ENCODE measurements around the gene BEND3.
"Not testable (repeated sequence)": the region's sequence is repeated elsewhere in the genome, so short reads cannot be mapped to it uniquely, and the experiment has no call there.

The BEND3 gene

DNA sequence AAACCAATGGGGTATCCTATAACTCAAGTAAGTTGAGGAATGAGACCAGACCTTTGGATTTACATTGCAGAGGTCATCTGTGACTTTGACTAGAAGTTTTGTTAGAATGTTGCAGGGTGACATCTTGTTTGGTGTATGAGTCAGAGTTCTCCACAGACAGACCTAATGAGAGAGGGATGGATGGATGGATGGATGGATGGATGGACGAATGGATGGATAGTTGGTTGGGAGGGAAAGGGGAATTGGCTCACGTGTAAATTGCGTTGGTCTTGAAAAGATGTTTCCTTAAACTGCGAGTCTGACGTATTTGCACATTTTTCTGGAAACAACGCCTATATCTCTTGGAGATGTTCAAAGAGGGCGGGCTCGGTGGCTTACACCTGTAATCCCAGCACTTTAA is 88.3 kb downstream of the BEND3 start (continued):
- TF ChIP-seq, protein P1, sequence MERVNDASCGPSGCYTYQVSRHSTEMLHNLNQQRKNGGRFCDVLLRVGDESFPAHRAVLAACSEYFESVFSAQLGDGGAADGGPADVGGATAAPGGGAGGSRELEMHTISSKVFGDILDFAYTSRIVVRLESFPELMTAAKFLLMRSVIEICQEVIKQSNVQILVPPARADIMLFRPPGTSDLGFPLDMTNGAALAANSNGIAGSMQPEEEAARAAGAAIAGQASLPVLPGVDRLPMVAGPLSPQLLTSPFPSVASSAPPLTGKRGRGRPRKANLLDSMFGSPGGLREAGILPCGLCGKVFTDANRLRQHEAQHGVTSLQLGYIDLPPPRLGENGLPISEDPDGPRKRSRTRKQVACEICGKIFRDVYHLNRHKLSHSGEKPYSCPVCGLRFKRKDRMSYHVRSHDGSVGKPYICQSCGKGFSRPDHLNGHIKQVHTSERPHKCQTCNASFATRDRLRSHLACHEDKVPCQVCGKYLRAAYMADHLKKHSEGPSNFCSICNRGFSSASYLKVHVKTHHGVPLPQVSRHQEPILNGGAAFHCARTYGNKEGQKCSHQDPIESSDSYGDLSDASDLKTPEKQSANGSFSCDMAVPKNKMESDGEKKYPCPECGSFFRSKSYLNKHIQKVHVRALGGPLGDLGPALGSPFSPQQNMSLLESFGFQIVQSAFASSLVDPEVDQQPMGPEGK (CRISPR knock-in tag; IDR thresholded peaks at IDR 0.05; ENCODE audit: borderline replicate concordance), result no peak
- no peak for TF ChIP-seq ZFP30 (CRISPR knock-in tag; IDR thresholded peaks at IDR 0.05)

DNA sequence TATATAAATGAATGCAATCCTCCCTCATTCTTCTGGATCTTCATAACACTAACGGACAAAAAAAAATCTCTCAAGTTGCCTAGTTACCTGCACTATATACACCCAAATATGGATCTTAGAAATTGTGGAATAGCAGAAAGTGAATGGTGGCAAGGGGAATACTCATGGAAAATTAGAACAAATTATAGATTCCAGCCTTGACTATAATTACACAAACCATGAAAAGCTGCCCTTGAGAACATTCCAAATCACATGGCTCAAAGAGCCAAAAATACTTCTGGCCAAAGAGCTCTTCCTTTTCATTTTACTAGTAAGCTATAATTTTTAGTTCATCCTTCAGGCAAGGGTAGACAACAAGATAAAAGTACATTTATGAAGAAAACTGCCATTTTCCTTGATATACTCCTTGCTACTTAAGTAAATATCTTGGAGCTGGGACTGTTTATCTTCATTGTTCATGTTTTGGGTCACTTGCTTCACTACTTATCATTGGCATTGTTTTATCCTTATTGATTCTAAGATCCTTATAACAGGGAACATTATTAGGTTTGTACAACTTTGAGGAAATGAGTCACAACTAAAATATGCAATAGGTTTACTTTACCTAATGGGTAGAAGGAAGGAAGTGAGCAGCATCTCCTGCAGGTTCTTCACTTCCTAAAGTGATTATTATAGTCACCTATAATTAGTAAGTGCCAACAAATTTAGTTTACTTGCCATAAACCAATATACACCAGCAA is 93.7 kb downstream of the BEND3 start:
- ATAC-seq, result no peak
- TF ChIP-seq CSDC2 (CRISPR knock-in tag; IDR thresholded peaks at IDR 0.05) (no peak), ZNF565 (CRISPR knock-in tag; conservative IDR thresholded peaks at IDR 0.05; ENCODE audit: low read depth) (no peak), ZC3H10 (CRISPR knock-in tag; IDR thresholded peaks at IDR 0.05) (no peak), TOX (CRISPR knock-in tag; IDR thresholded peaks at IDR 0.05; ENCODE audit: borderline replicate concordance) (no peak), GLIS3 (CRISPR knock-in tag; IDR thresholded peaks at IDR 0.05) (no peak), ARNTL (CRISPR knock-in tag; IDR thresholded peaks at IDR 0.05; ENCODE audit: borderline replicate concordance, low read depth) (no peak)
- TF ChIP-seq, protein P1 (CRISPR knock-in tag; IDR thresholded peaks at IDR 0.05; ENCODE audit: borderline replicate concordance), result no peak
- TF ChIP-seq, protein P2, sequence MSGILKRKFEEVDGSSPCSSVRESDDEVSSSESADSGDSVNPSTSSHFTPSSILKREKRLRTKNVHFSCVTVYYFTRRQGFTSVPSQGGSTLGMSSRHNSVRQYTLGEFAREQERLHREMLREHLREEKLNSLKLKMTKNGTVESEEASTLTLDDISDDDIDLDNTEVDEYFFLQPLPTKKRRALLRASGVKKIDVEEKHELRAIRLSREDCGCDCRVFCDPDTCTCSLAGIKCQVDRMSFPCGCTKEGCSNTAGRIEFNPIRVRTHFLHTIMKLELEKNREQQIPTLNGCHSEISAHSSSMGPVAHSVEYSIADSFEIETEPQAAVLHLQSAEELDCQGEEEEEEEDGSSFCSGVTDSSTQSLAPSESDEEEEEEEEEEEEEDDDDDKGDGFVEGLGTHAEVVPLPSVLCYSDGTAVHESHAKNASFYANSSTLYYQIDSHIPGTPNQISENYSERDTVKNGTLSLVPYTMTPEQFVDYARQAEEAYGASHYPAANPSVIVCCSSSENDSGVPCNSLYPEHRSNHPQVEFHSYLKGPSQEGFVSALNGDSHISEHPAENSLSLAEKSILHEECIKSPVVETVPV (CRISPR knock-in tag; IDR thresholded peaks at IDR 0.05), result no peak
- TF ChIP-seq, protein P3, sequence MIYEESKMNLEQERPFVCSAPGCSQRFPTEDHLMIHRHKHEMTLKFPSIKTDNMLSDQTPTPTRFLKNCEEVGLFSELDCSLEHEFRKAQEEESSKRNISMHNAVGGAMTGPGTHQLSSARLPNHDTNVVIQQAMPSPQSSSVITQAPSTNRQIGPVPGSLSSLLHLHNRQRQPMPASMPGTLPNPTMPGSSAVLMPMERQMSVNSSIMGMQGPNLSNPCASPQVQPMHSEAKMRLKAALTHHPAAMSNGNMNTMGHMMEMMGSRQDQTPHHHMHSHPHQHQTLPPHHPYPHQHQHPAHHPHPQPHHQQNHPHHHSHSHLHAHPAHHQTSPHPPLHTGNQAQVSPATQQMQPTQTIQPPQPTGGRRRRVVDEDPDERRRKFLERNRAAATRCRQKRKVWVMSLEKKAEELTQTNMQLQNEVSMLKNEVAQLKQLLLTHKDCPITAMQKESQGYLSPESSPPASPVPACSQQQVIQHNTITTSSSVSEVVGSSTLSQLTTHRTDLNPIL (CRISPR knock-in tag; IDR thresholded peaks at IDR 0.05; ENCODE audit: low read depth), result no peak

DNA sequence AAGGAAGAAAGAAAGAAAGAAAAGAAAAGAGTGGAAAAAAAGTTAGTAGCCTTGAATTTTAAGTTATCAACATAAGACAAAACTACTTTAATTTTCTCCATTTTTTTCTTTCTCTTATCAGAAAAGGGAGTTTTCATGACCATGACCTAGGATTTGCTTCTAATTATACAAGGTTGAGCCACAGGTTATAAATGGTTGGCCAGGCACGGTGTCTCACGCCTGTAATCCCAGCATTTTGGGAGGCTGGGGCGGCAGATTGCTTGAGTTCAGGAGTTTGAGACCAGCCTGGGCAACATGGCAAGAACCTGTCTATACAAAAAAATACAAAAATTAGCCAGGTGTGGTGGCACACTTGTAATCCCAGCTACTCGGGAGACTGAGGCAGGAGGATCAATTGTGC is 95.1 kb downstream of the BEND3 start:
- no peak for ATAC-seq

DNA sequence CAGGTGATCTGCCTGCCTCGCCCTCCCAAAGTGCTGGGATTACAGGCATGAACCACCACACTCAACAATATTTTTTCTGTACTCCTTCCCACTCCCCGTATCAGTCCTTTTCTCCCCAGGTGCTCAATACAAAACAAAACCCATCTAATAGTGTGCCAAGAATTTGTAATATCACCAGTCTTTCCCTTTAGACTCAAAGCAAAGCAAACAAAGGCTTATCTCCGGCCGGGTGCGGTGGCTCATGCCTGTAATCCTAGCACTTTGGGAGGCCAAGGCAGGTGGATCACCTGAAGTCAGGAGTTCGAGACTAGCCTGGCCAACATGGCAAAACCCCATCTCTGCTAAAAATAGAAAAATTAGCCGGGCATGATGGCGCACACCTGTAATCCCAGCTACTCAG is 95.7 kb downstream of the BEND3 start:
- ATAC-seq, result not testable (repeated sequence)

More for the DNA sequence above, 95.1 kb downstream of the BEND3 start:
- TF ChIP-seq ZFP30 (CRISPR knock-in tag; IDR thresholded peaks at IDR 0.05) (no peak), CSDC2 (CRISPR knock-in tag; IDR thresholded peaks at IDR 0.05) (no peak), RARB (CRISPR knock-in tag; IDR thresholded peaks at IDR 0.05) (no peak), ZFP3 (CRISPR knock-in tag; IDR thresholded peaks at IDR 0.05) (no peak), TCF4 (CRISPR knock-in tag; IDR thresholded peaks at IDR 0.05; ENCODE audit: borderline replicate concordance) (no peak), PPARA (CRISPR knock-in tag; IDR thresholded peaks at IDR 0.05; ENCODE audit: borderline replicate concordance) (no peak), TOX (CRISPR knock-in tag; IDR thresholded peaks at IDR 0.05; ENCODE audit: borderline replicate concordance) (no peak), ZC3H10 (CRISPR knock-in tag; IDR thresholded peaks at IDR 0.05) (no peak), ZNF565 (CRISPR knock-in tag; conservative IDR thresholded peaks at IDR 0.05; ENCODE audit: low read depth) (no peak), ESRRG (CRISPR knock-in tag; IDR thresholded peaks at IDR 0.05) (no peak), ZNF8 (CRISPR knock-in tag; IDR thresholded peaks at IDR 0.05) (no peak), GLIS3 (CRISPR knock-in tag; IDR thresholded peaks at IDR 0.05) (no peak), ZNF70 (CRISPR knock-in tag; IDR thresholded peaks at IDR 0.05) (no peak)
- TF ChIP-seq, protein P4, sequence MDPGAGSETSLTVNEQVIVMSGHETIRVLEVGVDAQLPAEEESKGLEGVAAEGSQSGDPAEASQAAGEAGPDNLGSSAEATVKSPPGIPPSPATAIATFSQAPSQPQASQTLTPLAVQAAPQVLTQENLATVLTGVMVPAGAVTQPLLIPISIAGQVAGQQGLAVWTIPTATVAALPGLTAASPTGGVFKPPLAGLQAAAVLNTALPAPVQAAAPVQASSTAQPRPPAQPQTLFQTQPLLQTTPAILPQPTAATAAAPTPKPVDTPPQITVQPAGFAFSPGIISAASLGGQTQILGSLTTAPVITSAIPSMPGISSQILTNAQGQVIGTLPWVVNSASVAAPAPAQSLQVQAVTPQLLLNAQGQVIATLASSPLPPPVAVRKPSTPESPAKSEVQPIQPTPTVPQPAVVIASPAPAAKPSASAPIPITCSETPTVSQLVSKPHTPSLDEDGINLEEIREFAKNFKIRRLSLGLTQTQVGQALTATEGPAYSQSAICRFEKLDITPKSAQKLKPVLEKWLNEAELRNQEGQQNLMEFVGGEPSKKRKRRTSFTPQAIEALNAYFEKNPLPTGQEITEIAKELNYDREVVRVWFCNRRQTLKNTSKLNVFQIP (CRISPR knock-in tag; IDR thresholded peaks at IDR 0.05; ENCODE audit: borderline replicate concordance, low read depth), result no peak
- TF ChIP-seq, protein P1 (CRISPR knock-in tag; IDR thresholded peaks at IDR 0.05; ENCODE audit: borderline replicate concordance), result no peak
- TF ChIP-seq, protein P5, sequence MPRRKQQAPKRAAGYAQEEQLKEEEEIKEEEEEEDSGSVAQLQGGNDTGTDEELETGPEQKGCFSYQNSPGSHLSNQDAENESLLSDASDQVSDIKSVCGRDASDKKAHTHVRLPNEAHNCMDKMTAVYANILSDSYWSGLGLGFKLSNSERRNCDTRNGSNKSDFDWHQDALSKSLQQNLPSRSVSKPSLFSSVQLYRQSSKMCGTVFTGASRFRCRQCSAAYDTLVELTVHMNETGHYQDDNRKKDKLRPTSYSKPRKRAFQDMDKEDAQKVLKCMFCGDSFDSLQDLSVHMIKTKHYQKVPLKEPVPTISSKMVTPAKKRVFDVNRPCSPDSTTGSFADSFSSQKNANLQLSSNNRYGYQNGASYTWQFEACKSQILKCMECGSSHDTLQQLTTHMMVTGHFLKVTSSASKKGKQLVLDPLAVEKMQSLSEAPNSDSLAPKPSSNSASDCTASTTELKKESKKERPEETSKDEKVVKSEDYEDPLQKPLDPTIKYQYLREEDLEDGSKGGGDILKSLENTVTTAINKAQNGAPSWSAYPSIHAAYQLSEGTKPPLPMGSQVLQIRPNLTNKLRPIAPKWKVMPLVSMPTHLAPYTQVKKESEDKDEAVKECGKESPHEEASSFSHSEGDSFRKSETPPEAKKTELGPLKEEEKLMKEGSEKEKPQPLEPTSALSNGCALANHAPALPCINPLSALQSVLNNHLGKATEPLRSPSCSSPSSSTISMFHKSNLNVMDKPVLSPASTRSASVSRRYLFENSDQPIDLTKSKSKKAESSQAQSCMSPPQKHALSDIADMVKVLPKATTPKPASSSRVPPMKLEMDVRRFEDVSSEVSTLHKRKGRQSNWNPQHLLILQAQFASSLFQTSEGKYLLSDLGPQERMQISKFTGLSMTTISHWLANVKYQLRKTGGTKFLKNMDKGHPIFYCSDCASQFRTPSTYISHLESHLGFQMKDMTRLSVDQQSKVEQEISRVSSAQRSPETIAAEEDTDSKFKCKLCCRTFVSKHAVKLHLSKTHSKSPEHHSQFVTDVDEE (CRISPR knock-in tag; IDR thresholded peaks at IDR 0.05), result no peak
- TF ChIP-seq, protein P3 (CRISPR knock-in tag; IDR thresholded peaks at IDR 0.05; ENCODE audit: low read depth), result no peak

Data from SK-N-SH treated with all-trans-retinoic acid at 6 μM for 48 hours (cell line).